ENCODE results near the gene ECEL1.
A peak's percentile ranks its signal among the peaks of the same experiment; 100 is the strongest.
"Not testable (repeated sequence)": the region's sequence is repeated elsewhere in the genome, so short reads cannot be mapped to it uniquely, and the experiment has no call there.

The ECEL1 gene

GRCh38 chr2:232440220-232441018 is 47.2 kb downstream of the ECEL1 start:
- DNase-seq, result peak; percentile 90

DNA sequence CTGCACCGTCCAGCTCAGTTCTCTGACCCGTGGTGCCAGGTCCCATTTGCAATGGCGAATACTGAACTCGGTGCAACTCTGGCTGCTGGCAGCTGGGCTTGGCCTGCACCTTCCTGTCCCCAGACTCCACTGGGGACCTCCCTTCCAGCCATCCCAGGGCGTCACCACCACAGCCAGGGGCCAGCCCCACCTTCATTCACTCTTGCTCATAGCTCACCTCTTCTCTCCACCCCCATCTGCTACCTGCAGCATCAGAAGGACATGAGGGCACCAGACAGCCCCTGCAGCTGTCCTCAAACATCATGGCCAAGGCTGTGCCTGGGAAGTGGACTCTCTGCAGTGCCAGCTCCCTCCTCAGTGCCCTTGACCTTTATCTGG is 47.9 kb downstream of the ECEL1 start:
- no peak for DNase-seq

DNA sequence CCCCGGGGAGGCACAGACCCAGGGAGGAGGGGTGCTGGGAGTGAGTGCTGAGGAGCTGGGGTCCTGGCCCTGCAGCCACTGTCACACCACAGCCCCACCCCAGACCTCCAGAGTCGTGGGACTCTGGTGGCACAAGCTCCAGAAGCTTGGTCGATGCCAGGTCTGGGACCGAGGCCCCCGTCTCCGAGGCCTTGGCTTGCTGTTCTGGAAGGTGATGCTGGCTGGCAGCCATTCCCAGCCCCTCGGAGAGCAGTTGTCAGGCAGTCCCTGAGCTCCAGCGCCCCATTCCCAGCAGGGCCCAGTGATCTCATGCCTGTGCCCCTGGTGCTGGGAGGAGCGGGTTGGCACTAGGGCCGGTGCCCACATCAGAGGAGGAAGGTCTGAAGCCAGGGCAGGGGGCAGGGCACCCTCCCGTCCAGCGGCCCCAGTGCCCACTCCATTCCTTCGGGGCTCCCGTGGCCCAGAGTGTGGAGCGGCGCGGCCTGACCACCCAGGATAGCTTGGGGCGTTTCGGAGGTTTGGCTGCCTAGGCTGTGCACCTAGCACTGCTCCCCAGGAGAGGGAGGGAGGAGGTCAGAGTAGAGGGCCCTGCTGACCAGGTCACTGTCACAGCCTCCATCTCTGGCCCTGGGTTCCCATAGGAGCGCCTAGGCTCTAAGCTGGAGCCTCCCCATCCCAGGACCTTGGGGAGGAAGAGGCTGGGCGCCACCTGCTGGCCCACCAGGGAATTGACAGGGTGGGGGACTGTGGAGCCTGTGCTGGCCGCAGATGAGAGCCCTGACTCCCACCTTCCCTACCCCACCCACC is 48.5 kb downstream of the ECEL1 start:
- peak; percentile 51 for DNase-seq

DNA sequence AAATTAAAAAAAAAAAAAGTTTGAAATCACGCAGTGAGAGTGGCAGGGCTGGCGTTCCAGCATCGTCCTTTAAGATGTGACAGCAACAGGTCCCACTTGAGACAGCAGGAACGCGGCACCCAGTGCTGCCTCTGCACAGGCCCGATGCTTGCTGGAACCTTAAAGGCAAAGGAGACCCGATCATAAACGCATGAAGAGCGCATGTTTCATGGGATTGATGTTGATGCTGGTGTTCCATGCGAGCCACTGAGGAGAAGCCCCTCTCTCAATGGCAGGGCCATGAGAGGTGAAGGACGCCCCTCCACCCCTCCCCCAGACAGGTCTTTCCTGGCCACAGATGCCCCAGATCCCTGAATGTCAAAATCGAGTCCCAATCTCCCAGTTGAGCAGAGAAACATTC is 49.5 kb downstream of the ECEL1 start:
- no peak for DNase-seq

DNA sequence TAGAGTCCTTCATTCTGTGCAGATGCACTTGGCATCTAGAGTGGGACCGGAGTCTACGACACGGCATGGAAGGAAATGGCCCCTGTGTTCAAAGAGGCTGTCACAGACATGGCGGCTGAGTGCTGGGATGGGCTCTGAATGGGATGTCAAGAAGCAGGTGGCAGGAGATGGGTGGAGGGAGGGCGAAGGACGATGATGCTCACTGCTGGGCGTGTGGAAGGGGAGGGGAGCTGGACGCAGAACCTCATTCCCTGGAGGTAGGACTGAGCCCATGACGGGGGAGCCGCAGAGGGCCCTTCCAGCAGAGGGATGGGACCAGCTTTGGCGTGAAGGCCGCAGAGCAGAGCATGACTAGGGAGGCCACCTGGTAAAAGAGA is 50.5 kb downstream of the ECEL1 start:
- DNase-seq, result no peak

DNA sequence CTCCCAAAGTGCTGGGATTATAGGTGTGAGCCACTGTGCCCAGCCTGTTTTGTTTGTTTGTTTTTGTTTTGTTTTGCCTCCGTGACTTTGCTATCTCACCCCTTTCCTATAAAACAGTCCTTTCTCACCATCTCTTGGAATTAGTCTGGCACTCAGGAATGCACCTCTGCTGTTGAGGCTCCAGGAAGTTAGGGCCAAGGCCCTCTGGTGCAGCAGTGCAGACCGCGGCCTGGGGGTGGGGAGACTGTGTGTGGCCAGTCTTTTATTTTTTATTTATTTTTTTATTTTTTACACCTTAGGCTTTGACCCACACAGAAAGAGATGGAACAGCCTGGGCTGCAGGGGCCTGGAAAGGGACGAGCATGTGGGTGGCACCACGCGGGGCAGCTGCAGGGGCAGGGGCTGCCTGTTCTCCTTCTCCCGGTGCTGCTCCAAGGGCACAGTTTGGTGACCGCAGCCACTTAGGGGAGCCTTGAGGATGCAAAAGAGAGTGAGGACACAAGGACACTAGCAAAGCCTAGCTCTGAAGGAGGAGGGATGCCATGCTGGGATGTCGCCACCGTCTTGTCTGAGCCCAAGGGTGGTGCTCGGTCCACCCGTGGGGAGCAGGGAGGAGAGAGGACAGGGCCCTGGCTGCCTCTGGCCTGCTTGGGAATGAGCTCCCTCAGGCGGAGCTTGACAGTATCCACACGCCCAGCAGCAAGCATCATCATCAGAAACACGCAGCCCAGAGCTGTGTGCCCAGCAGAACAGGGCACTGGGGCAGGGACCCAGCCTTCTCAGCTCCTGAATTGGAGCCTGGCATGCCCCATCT is 51.0 kb downstream of the ECEL1 start:
- no peak for DNase-seq

GRCh38 chr2:232435805-232436204 is 51.8 kb downstream of the ECEL1 start:
- no peak for DNase-seq

DNA sequence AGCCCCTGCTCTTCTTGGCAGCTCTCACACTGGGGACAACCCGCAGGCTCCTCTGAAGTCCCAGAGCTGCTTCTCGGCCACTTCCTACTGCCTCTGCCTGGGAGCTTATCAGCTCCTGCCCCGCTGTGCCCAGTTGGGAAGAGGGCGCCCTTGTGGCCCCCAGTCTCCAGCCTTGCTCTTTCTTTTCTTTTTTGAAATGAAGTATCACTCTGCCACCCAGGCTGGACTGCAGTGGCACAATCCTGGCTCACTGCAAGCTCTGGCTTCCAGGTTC is 52.3 kb downstream of the ECEL1 start:
- no peak for DNase-seq

DNA sequence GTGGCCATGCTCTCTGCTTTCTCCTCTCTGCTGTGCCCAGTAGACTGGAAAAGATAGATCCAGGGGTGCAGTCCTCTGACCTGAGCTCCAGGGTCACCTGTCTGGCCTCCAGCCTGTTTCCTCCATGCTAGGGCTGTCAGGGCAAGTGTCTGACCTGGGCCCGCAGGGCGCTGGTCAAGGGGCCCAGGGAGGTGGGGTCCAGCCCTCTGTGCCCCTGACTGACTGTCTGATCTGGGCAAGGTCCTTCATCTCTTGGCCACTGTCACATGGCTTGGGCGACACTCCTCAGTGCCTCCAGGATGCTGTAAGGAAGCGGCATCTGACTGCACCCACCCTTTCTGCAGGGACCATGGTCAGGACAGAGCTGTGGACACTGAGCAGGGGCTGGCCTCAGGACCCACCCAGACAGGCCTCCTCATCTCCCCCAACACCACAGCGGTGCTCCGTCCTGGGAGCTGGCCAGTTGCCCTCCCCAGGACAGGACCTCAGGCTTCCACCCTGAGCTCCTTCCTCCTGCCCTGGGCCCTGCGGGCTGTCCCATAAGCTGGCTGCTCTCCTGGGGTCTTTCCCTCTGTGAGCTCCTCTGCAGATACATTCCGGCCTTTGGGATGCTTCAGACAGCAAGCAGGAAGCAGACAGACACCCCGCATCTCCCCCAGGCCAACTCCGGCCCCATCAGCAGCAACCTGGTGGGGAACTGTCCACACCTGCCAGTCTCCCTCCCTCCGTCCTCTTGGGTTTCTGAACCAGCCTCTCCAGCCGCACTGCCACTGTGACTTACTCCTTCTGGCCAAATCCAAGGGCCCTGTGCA is 52.9 kb downstream of the ECEL1 start:
- DNase-seq, result no peak

GRCh38 chr2:232434091-232434490 is 53.5 kb downstream of the ECEL1 start:
- DNase-seq, result no peak

GRCh38 chr2:232433622-232434021 is 54.0 kb downstream of the ECEL1 start:
- DNase-seq, result not testable (repeated sequence)

GRCh38 chr2:232432598-232433184 is 54.9 kb downstream of the ECEL1 start:
- DNase-seq, result no peak

GRCh38 chr2:232431705-232432590 is 55.7 kb downstream of the ECEL1 start:
- no peak for DNase-seq
